HEK293 (cell line): Measurements from ENCODE around the gene CTIF.
A peak's percentile ranks its signal among the peaks of the same experiment; 100 is the strongest.

ENCODE experiments used
- CTCF ChIA-PET: fragments of 350-600 bp; formaldehyde crosslinking; extraction: SDS; loops from one replicate; lab custom pipeline; 2021; ENCODE audit warnings: antibody characterized with exemption; lab: Yijun Ruan, JAX
- POLR2A ChIA-PET: fragments of 300-600 bp; formaldehyde crosslinking; extraction: SDS; loops from one replicate; lab custom pipeline; 2020; ENCODE audit warnings: antibody characterized with exemption, inconsistent platforms; lab: Yijun Ruan, JAX
- H3K27ac ChIP-seq: fragments of 200-500 bp; sonication (Bioruptor generic); 2 replicates; pipeline ENCODE4 v1.5.1; 2014; ENCODE audit warnings: low read depth, low read length, control low read depth, inconsistent platforms; ENCODE audit errors: extremely low read depth
- H3K36me3 ChIP-seq, 2 experiments: fragments of 200-500 bp in 1 of 2; sonication (Bioruptor generic) in 1 of 2; 1 replicate in 1 of 2; 2 replicates in 1 of 2; pipeline ENCODE4 v1.5.1; 2014 to 2017; ENCODE audit warnings: inconsistent platforms in 2 of 2, low read length in 2 of 2; ENCODE audit not compliant: control insufficient read depth in 2 of 2, insufficient read depth in 1 of 2
- H3K4me1 ChIP-seq: fragments of 200-500 bp; sonication (Bioruptor generic); 2 replicates; pipeline ENCODE4 v1.5.1; 2014; ENCODE audit warnings: mild to moderate bottlenecking, low read length, inconsistent platforms; ENCODE audit not compliant: control insufficient read depth, insufficient read depth
- H3K4me3 ChIP-seq: 2 replicates; pipeline ENCODE4 v1.5.1; 2011; ENCODE audit warnings: low read depth, mild to moderate bottlenecking, control low read depth, low read length, moderate library complexity
- H3K9me3 ChIP-seq: fragments of 200-500 bp; sonication (Bioruptor generic); 2 replicates; pipeline ENCODE4 v1.5.1; 2014; ENCODE audit warnings: low read depth, low read length, inconsistent platforms; ENCODE audit not compliant: control insufficient read depth, insufficient read depth
- BCL11B ChIP-seq: fragments of 450-650 bp; formaldehyde crosslinking; IDR thresholded peaks from 2 replicates; pipeline ENCODE4 v1.5.1; 2016; ENCODE audit warnings: low read depth, missing biosample characterization, missing genetic modification characterization
- GLIS1 ChIP-seq: fragments of 450-650 bp; formaldehyde crosslinking; IDR thresholded peaks from 2 replicates; pipeline ENCODE4 v1.5.1; 2016; ENCODE audit warnings: missing biosample characterization, missing genetic modification characterization
- GLIS2 ChIP-seq: fragments of 450-650 bp; formaldehyde crosslinking; IDR thresholded peaks from 2 replicates; pipeline ENCODE4 v1.5.1; 2016; ENCODE audit warnings: missing biosample characterization, missing genetic modification characterization
- IKZF3 ChIP-seq: fragments of 450-650 bp; IDR thresholded peaks from 2 replicates; pipeline ENCODE4 v1.5.0; 2018; ENCODE audit warnings: missing biosample characterization, mild to moderate bottlenecking, missing genetic modification characterization, moderate library complexity
- SCRT1 ChIP-seq: fragments of 450-650 bp; formaldehyde crosslinking; IDR thresholded peaks from 2 replicates; pipeline ENCODE4 v1.5.1; 2016; ENCODE audit warnings: missing biosample characterization, missing genetic modification characterization, borderline replicate concordance
- YY1 ChIP-seq: fragments of 450-650 bp; formaldehyde crosslinking; IDR thresholded peaks from 2 replicates; pipeline ENCODE4 v1.5.1; 2018; ENCODE audit warnings: missing biosample characterization, missing genetic modification characterization
- ZBTB10 ChIP-seq: fragments of 450-650 bp; formaldehyde crosslinking; IDR thresholded peaks from 2 replicates; pipeline ENCODE4 v1.5.1; 2016; ENCODE audit warnings: missing biosample characterization, missing genetic modification characterization
- ZIC2 ChIP-seq: fragments of 450-650 bp; formaldehyde crosslinking; IDR thresholded peaks from 2 replicates; pipeline ENCODE4 v1.5.1; 2016; ENCODE audit warnings: missing biosample characterization, missing genetic modification characterization
- ZNF132 ChIP-seq: fragments of 450-650 bp; formaldehyde crosslinking; IDR thresholded peaks from 2 replicates; pipeline ENCODE4 v1.5.1; 2017; ENCODE audit warnings: missing biosample characterization, missing genetic modification characterization, borderline replicate concordance
- ZNF155 ChIP-seq: fragments of 450-650 bp; formaldehyde crosslinking; IDR thresholded peaks from 2 replicates; pipeline ENCODE4 v1.5.1; 2016; ENCODE audit warnings: missing biosample characterization, missing genetic modification characterization
- ZNF24 ChIP-seq: fragments of 450-650 bp; formaldehyde crosslinking; IDR thresholded peaks from 2 replicates; pipeline ENCODE4 v1.5.1; 2016; ENCODE audit warnings: missing biosample characterization, missing genetic modification characterization
- ZNF548 ChIP-seq: fragments of 450-650 bp; formaldehyde crosslinking; IDR thresholded peaks from 2 replicates; pipeline ENCODE4 v1.5.1; 2016; ENCODE audit warnings: missing biosample characterization, missing genetic modification characterization
- ZNF580 ChIP-seq: fragments of 450-650 bp; formaldehyde crosslinking; IDR thresholded peaks from 2 replicates; pipeline ENCODE4 v1.5.1; 2016; ENCODE audit warnings: missing biosample characterization, missing genetic modification characterization
- ZNF629 ChIP-seq: fragments of 450-650 bp; formaldehyde crosslinking; IDR thresholded peaks from 2 replicates; pipeline ENCODE4 v1.5.1; 2017; ENCODE audit warnings: missing biosample characterization, missing genetic modification characterization
- ZNF776 ChIP-seq: fragments of 450-650 bp; formaldehyde crosslinking; IDR thresholded peaks from 2 replicates; pipeline ENCODE4 v1.5.0; 2017; ENCODE audit warnings: missing biosample characterization, missing genetic modification characterization, borderline replicate concordance
- ZNF843 ChIP-seq: fragments of 450-650 bp; formaldehyde crosslinking; IDR thresholded peaks from 2 replicates; pipeline ENCODE4 v1.5.1; 2016; ENCODE audit warnings: missing biosample characterization, missing genetic modification characterization
- ZSCAN23 ChIP-seq: fragments of 450-650 bp; formaldehyde crosslinking; IDR thresholded peaks from 2 replicates; pipeline ENCODE4 v1.5.1; 2016; ENCODE audit warnings: missing biosample characterization, missing genetic modification characterization
- TF ChIP-seq, protein P1 (sequence below): fragments of 450-650 bp; formaldehyde crosslinking; IDR thresholded peaks from 2 replicates; pipeline ENCODE4 v1.5.1; 2017; ENCODE audit warnings: missing biosample characterization, mild to moderate bottlenecking, missing genetic modification characterization, moderate library complexity

The CTIF gene

DNA sequence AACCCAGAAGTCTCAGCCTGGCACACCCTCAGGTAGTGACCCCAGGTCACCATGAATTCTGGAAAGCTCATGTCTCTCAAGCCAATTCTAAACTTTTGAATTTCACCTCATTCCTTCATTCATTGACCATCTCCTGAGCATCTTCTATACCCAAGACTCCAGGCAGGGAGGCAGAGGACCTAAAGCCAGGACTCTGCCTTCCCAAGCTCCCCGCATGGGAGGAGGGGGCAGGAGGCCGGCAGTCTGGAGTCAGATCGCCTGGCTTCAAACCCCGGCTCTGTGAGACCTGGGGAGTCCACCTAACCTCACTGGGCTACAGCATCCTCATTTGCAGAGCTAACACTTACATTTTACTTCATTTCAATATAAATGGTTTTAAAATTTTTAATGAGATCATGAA, 352.9 kb downstream of the CTIF start:
- no peak overlapping the region for H3K27ac ChIP-seq
- no peaks in the 10 kb centered on the region for H3K9me3 ChIP-seq
- ChIA-PET CTCF (interaction anchor here (0.7 to 1.2 kb wide), 3 partner anchors 121 to 296 kb away, joined by 3 read pairs; no protein-coding TSS in a partner anchor), POLR2A (no interaction called here)
- no peaks in the 10 kb centered on the region for H3K36me3 ChIP-seq
- H3K4me3 ChIP-seq, result no peak overlapping the region
- H3K4me1 ChIP-seq, result no peaks in the 10 kb centered on the region
- TF ChIP-seq ZBTB10 (tag by site-specific recombination) (no peak), IKZF3 (tag by site-specific recombination) (no peak), ZNF155 (no peak), GLIS1 (no peak), GLIS2 (no peak), ZSCAN23 (tag by site-specific recombination) (no peak), YY1 (tag by site-specific recombination) (no peak), ZNF24 (tag by site-specific recombination) (no peak), BCL11B (no peak), ZNF548 (no peak), SCRT1 (tag by site-specific recombination) (no peak)
- TF ChIP-seq, protein P1, sequence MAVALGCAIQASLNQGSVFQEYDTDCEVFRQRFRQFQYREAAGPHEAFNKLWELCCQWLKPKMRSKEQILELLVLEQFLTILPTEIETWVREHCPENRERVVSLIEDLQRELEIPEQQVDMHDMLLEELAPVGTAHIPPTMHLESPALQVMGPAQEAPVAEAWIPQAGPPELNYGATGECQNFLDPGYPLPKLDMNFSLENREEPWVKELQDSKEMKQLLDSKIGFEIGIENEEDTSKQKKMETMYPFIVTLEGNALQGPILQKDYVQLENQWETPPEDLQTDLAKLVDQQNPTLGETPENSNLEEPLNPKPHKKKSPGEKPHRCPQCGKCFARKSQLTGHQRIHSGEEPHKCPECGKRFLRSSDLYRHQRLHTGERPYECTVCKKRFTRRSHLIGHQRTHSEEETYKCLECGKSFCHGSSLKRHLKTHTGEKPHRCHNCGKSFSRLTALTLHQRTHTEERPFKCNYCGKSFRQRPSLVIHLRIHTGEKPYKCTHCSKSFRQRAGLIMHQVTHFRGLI (tag by site-specific recombination), result no peak
- TF ChIP-seq, all 188 proteins: peak for 0

DNA sequence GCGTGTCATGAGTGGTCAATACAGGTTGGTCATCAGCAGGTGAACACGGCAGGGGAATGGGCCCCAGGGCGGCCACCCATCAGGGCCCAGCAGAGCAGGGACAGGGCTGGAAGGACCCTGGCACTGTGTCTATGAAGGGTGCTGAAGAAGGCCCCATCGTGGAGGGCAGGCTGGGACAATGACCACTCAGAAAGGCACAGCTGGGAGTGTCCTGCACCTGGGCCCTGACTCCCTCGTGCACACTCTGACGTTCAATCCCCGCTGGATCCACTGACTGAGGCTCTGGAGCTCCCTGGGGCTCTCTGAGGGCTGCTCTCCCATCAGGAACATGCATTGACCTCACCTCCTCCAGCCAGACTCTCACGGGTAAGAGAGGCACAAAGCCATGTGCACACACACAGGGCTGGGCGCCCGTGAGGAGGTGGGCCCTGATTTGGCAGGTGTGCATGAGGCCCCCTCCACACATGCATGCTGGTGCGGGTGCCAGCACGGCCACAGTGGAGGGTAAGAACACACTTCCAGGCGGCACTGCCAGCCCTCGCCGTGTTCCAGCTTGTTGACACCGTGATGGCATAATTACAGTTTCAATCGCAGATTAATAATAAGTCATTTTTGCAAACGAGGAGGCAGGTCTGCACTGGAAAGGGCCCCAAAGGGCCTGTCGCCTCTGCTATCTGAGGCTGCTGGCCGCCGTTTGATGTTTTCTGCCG, 353.5 kb downstream of the CTIF start:
- POLR2A ChIA-PET, result no interaction called here
- Histone ChIP-seq H3K4me3 (no peak overlapping the region), H3K4me1 (no peaks in the 10 kb centered on the region), H3K27ac (no peak overlapping the region), H3K36me3 (no peaks in the 10 kb centered on the region), H3K9me3 (no peaks in the 10 kb centered on the region)
- CTCF ChIA-PET, result interaction anchor here (0.7 to 1.2 kb wide), 4 partner anchors 12 to 295 kb away, joined by 3 read pairs; no protein-coding TSS in a partner anchor
- TF ChIP-seq ZNF629 (tag by site-specific recombination) (no peak), GLIS2 (0 out of 2 replicates have a peak, but pooled peaks have one; percentile 7), ZNF580 (no peak), ZNF843 (tag by site-specific recombination) (no peak)

DNA sequence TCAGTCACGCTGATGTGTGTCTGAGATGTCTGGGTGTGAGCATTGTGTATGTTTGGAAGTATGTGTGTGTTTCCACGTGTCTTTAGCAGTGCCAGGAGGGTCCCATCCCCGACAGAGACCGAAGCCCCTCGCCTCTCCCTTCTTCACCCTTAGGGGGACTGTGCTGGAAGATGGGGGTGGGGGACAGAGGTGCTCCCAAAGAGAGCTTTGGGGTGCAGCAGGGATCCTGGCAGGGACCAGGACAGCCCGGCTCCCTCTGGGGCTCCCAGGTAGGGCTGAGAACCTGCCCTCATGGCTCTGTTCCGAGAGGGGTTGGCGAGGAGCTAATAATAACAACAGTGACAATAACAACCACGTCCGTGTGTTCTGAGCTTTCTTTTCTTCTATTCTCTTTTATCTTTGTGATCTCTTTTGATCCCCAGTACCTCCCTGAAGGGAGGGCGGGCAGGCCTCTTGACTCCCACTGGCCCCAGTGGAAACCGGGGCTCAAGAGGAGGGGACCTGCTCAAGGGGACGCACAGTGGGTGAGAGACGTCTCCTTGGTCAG, 354.3 kb downstream of the CTIF start:
- no peak overlapping the region for H3K4me3 ChIP-seq
- TF ChIP-seq ZNF776 (tag by site-specific recombination) (0 out of 2 replicates have a peak, but pooled peaks have one; percentile 37), ZNF132 (tag by site-specific recombination) (no peak), ZIC2 (tag by site-specific recombination) (peak; percentile 62)
- no peaks in the 10 kb centered on the region for H3K36me3 ChIP-seq
- ChIA-PET CTCF (interaction anchor here (0.8 to 1.1 kb wide), 2 partner anchors 13 to 117 kb away, joined by 3 read pairs; no protein-coding TSS in a partner anchor), POLR2A (no interaction called here)
- H3K4me1 ChIP-seq, result no peaks in the 10 kb centered on the region
- no peak overlapping the region for H3K27ac ChIP-seq
- no peaks in the 10 kb centered on the region for H3K9me3 ChIP-seq
